ENCODE data around the gene SOCS4. TPM values are rescaled to one million over a fixed set of nuclear protein-coding genes. Genes with fewer than 3 reads are reported as not detected.
A peak's percentile ranks its signal among the peaks of the same experiment; 100 is the strongest.
"Not testable (repeated sequence)": the region's sequence is repeated elsewhere in the genome, so short reads cannot be mapped to it uniquely, and the experiment has no call there.

Gene SOCS4
- total RNA-seq, 1 experiment from 2014 or later, result 32.6 TPM

GRCh38 chr14:55037995-55038394, 11.0 kb downstream of the SOCS4 start:
- peaks cover 62% of the 10 kb centered on the region for H3K36me3 ChIP-seq

GRCh38 chr14:55038708-55039107, 11.7 kb downstream of the SOCS4 start:
- no peaks in the 10 kb centered on the region for H3K27me3 ChIP-seq (replicated peaks)
- no peak overlapping the region for H3K27ac ChIP-seq
- H3K9me3 ChIP-seq (replicated peaks), result no peaks in the 10 kb centered on the region
- H3K4me3 ChIP-seq, result no peak overlapping the region
- H3K4me1 ChIP-seq (replicated peaks), result peaks cover 24% of the 10 kb centered on the region
- H3K36me3 ChIP-seq, result peaks cover 69% of the 10 kb centered on the region
- no peak for DNase-seq (ENCODE audit: low read depth in 1 of 2, low spot score in 2 of 2)

More at GRCh38 chr14:55037995-55038394, 11.0 kb downstream of the SOCS4 start:
- DNase-seq (ENCODE audit: low read depth in 1 of 2, low spot score in 2 of 2); H3K27me3 ChIP-seq (replicated peaks); H3K27ac ChIP-seq; H3K9me3 ChIP-seq (replicated peaks); H3K4me3 ChIP-seq: not testable (repeated sequence)
- peaks cover 28% of the 10 kb centered on the region for H3K4me1 ChIP-seq (replicated peaks)

GRCh38 chr14:55043528-55043927, 16.5 kb downstream of the SOCS4 start:
- DNase-seq (ENCODE audit: low read depth in 1 of 2, low spot score in 2 of 2), result no peak
- no peaks in the 10 kb centered on the region for H3K27me3 ChIP-seq (replicated peaks)

GRCh38 chr14:55045087-55045486, 18.1 kb downstream of the SOCS4 start:
- H3K36me3 ChIP-seq, result peaks cover 43% of the 10 kb centered on the region
- no peak overlapping the region for H3K27ac ChIP-seq
- H3K27me3 ChIP-seq (replicated peaks), result no peaks in the 10 kb centered on the region
- no peak for DNase-seq (ENCODE audit: low read depth in 1 of 2, low spot score in 2 of 2)
- no peaks in the 10 kb centered on the region for H3K4me1 ChIP-seq (replicated peaks)
- no peaks in the 10 kb centered on the region for H3K9me3 ChIP-seq (replicated peaks)
- H3K4me3 ChIP-seq, result no peak overlapping the region

More at GRCh38 chr14:55043528-55043927, 16.5 kb downstream of the SOCS4 start:
- Histone ChIP-seq H3K4me1 (replicated peaks) (peaks cover 4% of the 10 kb centered on the region), H3K27ac (no peak overlapping the region), H3K4me3 (no peak overlapping the region), H3K36me3 (peaks cover 59% of the 10 kb centered on the region), H3K9me3 (replicated peaks) (no peaks in the 10 kb centered on the region)

GRCh38 chr14:55047301-55048053, 20.4 kb downstream of the SOCS4 start:
- DNase-seq (ENCODE audit: low read depth in 1 of 2, low spot score in 2 of 2), result no peak
- no peak overlapping the region for H3K4me3 ChIP-seq
- no peak overlapping the region for H3K27ac ChIP-seq
- H3K36me3 ChIP-seq, result peaks cover 46% of the 10 kb centered on the region
- peaks cover 6% of the 10 kb centered on the region for H3K4me1 ChIP-seq (replicated peaks)
- no peaks in the 10 kb centered on the region for H3K9me3 ChIP-seq (replicated peaks)
- no peaks in the 10 kb centered on the region for H3K27me3 ChIP-seq (replicated peaks)

- DNase-seq (ENCODE audit: low read depth in 1 of 2, low spot score in 2 of 2), result no peak
- peaks cover 17% of the 10 kb centered on the region for H3K4me1 ChIP-seq (replicated peaks)
- no peaks in the 10 kb centered on the region for H3K27me3 ChIP-seq (replicated peaks)
- H3K9me3 ChIP-seq (replicated peaks), result no peaks in the 10 kb centered on the region
- no peak overlapping the region for H3K27ac ChIP-seq
- H3K4me3 ChIP-seq, result no peak overlapping the region
- peaks cover 45% of the 10 kb centered on the region for H3K36me3 ChIP-seq
These were observed 21.9 kb downstream of the SOCS4 start for GRCh38 chr14:55048900-55049436.

GRCh38 chr14:55051165-55051422, 24.1 kb downstream of the SOCS4 start:
- Histone ChIP-seq H3K27ac (peak overlapping the region; percentile 99), H3K9me3 (replicated peaks) (no peaks in the 10 kb centered on the region), H3K4me3 (peak overlapping the region; percentile 97), H3K27me3 (replicated peaks) (no peaks in the 10 kb centered on the region), H3K4me1 (replicated peaks) (peaks cover 17% of the 10 kb centered on the region), H3K36me3 (peaks cover 37% of the 10 kb centered on the region)
- no peak for DNase-seq (ENCODE audit: low read depth in 1 of 2, low spot score in 2 of 2)

- no peaks in the 10 kb centered on the region for H3K27me3 ChIP-seq (replicated peaks)
- H3K27ac ChIP-seq, result peak within 1 kb of the TSS; percentile 99
- peaks cover 36% of the 10 kb centered on the region for H3K36me3 ChIP-seq
- H3K9me3 ChIP-seq (replicated peaks), result no peaks in the 10 kb centered on the region
- DNase-seq (ENCODE audit: low read depth in 1 of 2, low spot score in 2 of 2), result peak; percentile 93 to 98
- peaks cover 17% of the 10 kb centered on the region for H3K4me1 ChIP-seq (replicated peaks)
- H3K4me3 ChIP-seq, result peak within 1 kb of the TSS; percentile 97
These were observed 24.6 kb downstream of the SOCS4 start, which contains the start of gene MAPK1IP1L for GRCh38 chr14:55051423-55052268. TSS of gene MAPK1IP1L (plus strand) at chr14:55051647. CDS start at chr14:55061684, 10,037 bp downstream.

GRCh38 chr14:55052269-55052930, 25.4 kb downstream of the SOCS4 start:
- no peaks in the 10 kb centered on the region for H3K9me3 ChIP-seq (replicated peaks)
- DNase-seq (ENCODE audit: low read depth in 1 of 2, low spot score in 2 of 2), result no peak
- H3K27me3 ChIP-seq (replicated peaks), result no peaks in the 10 kb centered on the region
- peak overlapping the region; percentile 99 for H3K27ac ChIP-seq
- peaks cover 36% of the 10 kb centered on the region for H3K36me3 ChIP-seq
- H3K4me3 ChIP-seq, result peak overlapping the region; percentile 97
- peaks cover 17% of the 10 kb centered on the region for H3K4me1 ChIP-seq (replicated peaks)

GRCh38 chr14:55053018-55053417, 26.0 kb downstream of the SOCS4 start:
- no peak for DNase-seq (ENCODE audit: low read depth in 1 of 2, low spot score in 2 of 2)
- Histone ChIP-seq H3K4me1 (replicated peaks) (peaks cover 17% of the 10 kb centered on the region), H3K4me3 (peak overlapping the region; percentile 97), H3K36me3 (peaks cover 40% of the 10 kb centered on the region), H3K9me3 (replicated peaks) (no peaks in the 10 kb centered on the region), H3K27ac (peak overlapping the region; percentile 99), H3K27me3 (replicated peaks) (no peaks in the 10 kb centered on the region)

GRCh38 chr14:55053500-55053899, 26.5 kb downstream of the SOCS4 start:
- Histone ChIP-seq H3K9me3 (replicated peaks) (no peaks in the 10 kb centered on the region), H3K4me3 (peak overlapping the region; percentile 97; the same call in 1 of the 2 replicates), H3K27ac (no peak overlapping the region), H3K36me3 (peaks cover 45% of the 10 kb centered on the region), H3K4me1 (replicated peaks) (peaks cover 17% of the 10 kb centered on the region), H3K27me3 (replicated peaks) (no peaks in the 10 kb centered on the region)
- DNase-seq (ENCODE audit: low read depth in 1 of 2, low spot score in 2 of 2), result no peak

GRCh38 chr14:55054098-55054497, 27.1 kb downstream of the SOCS4 start:
- H3K9me3 ChIP-seq (replicated peaks), result no peaks in the 10 kb centered on the region
- H3K27me3 ChIP-seq (replicated peaks), result no peaks in the 10 kb centered on the region
- DNase-seq (ENCODE audit: low read depth in 1 of 2, low spot score in 2 of 2), result no peak
- H3K4me3 ChIP-seq, result no peak overlapping the region
- peaks cover 48% of the 10 kb centered on the region for H3K36me3 ChIP-seq
- no peak overlapping the region for H3K27ac ChIP-seq
- peaks cover 17% of the 10 kb centered on the region for H3K4me1 ChIP-seq (replicated peaks)

GRCh38 chr14:55057919-55058318, 30.9 kb downstream of the SOCS4 start:
- no peak overlapping the region for H3K4me3 ChIP-seq
- H3K36me3 ChIP-seq, result peaks cover 72% of the 10 kb centered on the region
- H3K4me1 ChIP-seq (replicated peaks), result peaks cover 8% of the 10 kb centered on the region
- no peaks in the 10 kb centered on the region for H3K27me3 ChIP-seq (replicated peaks)
- H3K9me3 ChIP-seq (replicated peaks), result no peaks in the 10 kb centered on the region
- DNase-seq (ENCODE audit: low read depth in 1 of 2, low spot score in 2 of 2), result no peak
- no peak overlapping the region for H3K27ac ChIP-seq

All from SJSA1 (cell line).